ENCODE data around the gene ODC1. TPM values are rescaled to one million over a fixed set of nuclear protein-coding genes. Genes with fewer than 3 reads are reported as not detected.

Gene ODC1
- total and polyA plus RNA-seq, 2 experiments from 2014 or later = 23.3 to 70.3 TPM

- peak; percentile 88 for DNase-seq (ENCODE audit: low spot score)
- peaks cover 12% of the 10 kb centered on the region for H3K36me3 Mint-ChIP-seq (ENCODE audit: low read depth)
- no peak overlapping the region for H3K27ac Mint-ChIP-seq
- no peaks in the 10 kb centered on the region for H3K9me3 Mint-ChIP-seq
- TF ChIP-seq ZNF462 (CRISPR knock-in tag; IDR thresholded peaks at IDR 0.05) (no peak), REST (IDR thresholded peaks at IDR 0.05; ENCODE audit: unreplicated experiment) (no peak), STAT1 (IDR thresholded peaks at IDR 0.05; ENCODE audit: unreplicated experiment) (no peak), CTCF (conservative IDR thresholded peaks at IDR 0.05; ENCODE audit: low read depth in 2 of 2) (peak; percentile 90 to 99), EZH2phosphoT487 (IDR thresholded peaks at IDR 0.05; ENCODE audit: unreplicated experiment) (no peak)
- H3K4me3 Mint-ChIP-seq = no peak overlapping the region
- Histone ChIP-seq H3K4me3 (no peak overlapping the region), H4K20me1 (replicated peaks; ENCODE audit: insufficient read depth) (no peaks in the 10 kb centered on the region), H3K27ac (ENCODE audit: low read depth) (no peak overlapping the region), H3K4me2 (no peak overlapping the region), H3K27me3 (ENCODE audit: insufficient read depth) (peaks cover 3% of the 10 kb centered on the region; the same call in 1 of the 2 replicates), H3K36me3 (ENCODE audit: insufficient read depth) (0 out of 2 replicates have a peak, but pooled peaks cover 4% of the 10 kb centered on the region), H3F3A (replicated peaks; ENCODE audit: low read depth) (no peaks in the 10 kb centered on the region), H2AFZ (0 out of 2 replicates have a peak overlapping the region, but pooled peaks have one; percentile 83), H3K9me2 (ENCODE audit: insufficient read depth) (no peaks in the 10 kb centered on the region), H3K4me1 (ENCODE audit: insufficient read depth) (no peaks in the 10 kb centered on the region), H3K79me2 (replicated peaks; ENCODE audit: insufficient read depth) (no peaks in the 10 kb centered on the region)
- H3K27me3 Mint-ChIP-seq (ENCODE audit: insufficient read depth, low read depth, poor library complexity) = peaks cover 21% of the 10 kb centered on the region
- peak; percentile 72 for ATAC-seq
- peaks cover 3% of the 10 kb centered on the region; the same call in 2 of the 3 replicates for H3K4me1 Mint-ChIP-seq
Observed at GRCh38 chr2:10434886-10435819, 13.0 kb downstream of the ODC1 start.
